PC-9 (cell line): ENCODE measurements around the gene HBG1.

Source experiments
- CTCF ChIP-seq: fragments of 200-600 bp; sonication (generic); conservative IDR thresholded peaks from 2 replicates; pipeline ENCODE4 v1.6.1; 2017; ENCODE audit warnings: mixed run types, antibody characterized with exemption, mild to moderate bottlenecking, moderate library complexity
- EZH2 ChIP-seq: fragments of 200-600 bp; sonication (generic); IDR thresholded peaks from 2 replicates; pipeline ENCODE4 v1.8.0; 2017; ENCODE audit warnings: antibody characterized with exemption, low read depth

DNA sequence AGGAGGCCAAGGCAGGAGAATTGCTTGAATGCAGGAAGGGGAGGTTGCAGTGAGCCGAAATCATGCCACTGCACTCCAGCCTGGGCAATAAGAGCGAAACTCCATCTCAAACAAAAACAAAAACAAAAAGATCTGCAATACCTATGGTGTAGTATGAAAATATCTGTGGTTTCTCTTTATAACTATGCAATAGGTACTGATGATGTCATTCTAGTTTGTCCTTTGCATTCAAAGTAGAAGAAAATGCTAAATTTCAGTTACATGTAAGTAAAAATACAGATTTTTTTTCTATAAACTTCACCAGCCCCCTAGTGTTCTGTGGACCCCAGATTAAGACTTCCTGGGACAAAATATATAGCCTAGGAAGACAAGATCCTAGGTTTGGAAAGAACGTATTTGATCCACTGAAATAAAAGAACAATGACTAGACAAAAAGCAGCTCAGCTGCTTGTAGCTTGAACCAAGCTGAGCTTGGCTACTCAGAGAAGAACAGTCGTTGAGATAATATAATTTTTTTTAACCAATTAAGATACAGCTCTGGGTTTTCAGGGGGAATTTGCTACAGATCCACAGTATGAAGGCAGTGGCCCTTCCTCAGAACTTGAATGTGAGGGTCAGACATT is 22.8 kb upstream of the HBG1 start:
- TF ChIP-seq CTCF (no peak), EZH2 (no peak)
